Activated effector memory CD4-positive, alpha-beta T cell treated with Interleukin-2 at 50 U/mL for 16 hours (primary cell): Measurements from ENCODE around the gene DOC2B.
"Not testable (repeated sequence)": the region's sequence is repeated elsewhere in the genome, so short reads cannot be mapped to it uniquely, and the experiment has no call there.

ENCODE experiments used
- DNase-seq: peaks from one replicate; pipeline ENCODE4 v3.0.0-alpha.2; 2020

The DOC2B gene

DNA sequence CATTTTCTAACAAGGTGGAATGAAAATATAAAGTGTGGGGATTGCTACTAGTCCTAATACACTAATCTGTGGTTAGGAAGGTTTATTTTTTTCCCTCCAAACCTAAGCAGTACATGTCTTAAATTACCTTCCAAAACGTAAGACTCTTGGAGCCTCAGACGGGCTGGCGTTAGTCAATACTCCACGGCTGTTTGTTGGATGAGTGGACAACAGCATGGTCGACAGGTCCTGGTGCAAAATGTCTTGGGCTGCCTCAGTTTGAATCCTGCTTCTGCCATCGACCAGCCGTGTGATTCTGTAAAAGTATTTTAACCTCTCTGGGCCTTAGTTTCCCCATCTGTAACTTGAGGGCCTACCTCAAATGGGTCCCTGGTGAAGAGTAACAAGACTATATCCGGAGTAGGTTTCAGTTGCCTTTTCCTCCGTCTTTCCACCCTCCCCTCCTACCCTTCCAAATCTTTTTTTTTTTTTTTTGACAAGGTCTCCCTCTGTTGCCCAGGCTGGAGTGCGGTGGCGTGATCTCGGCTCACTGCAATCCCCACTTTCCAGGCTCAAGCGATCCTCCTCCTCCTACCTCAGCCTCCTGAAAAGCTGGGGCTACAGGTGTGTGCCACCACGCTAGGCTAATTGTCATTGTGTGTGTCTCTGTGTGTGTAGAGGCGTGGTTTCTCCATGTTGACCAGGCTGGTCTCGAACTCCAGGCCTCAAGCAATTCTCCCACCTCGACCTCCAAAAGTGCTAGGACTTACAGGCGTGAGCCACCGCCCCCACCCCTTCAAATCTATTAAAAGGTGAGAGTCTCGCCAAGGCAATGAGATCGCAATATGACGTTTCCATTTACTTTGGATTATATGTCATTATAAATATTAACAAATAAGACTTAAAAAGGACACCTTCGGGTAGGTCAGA is 38.3 kb downstream of the DOC2B start:
- DNase-seq: no peak

DNA sequence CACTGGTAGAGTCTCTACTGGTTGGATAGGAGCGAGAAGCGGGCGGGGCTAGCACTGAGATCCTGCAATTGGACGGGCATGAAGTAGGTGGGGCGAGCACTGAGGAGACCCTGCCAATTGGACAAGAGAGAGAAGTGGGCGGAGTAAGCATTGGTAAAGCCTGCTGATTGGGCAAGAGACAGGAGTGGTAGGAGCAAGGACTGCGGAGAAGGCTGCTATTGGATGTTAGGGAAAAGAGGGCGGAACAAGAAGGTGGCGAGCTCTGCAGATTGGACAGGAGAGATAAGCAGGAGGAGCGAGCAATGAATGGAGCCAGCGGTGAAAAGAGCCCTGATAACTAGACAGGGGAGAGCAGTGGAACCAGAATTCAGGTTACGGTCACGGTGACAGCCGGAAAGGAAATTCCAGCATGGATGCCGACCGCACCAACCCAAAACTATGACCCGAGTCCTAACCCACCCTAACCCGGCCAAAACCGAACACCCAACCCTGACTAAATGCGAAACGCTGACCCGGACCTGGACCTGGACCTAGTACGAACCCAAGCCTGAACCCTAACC is 39.3 kb downstream of the DOC2B start:
- DNase-seq: no peak

DNA sequence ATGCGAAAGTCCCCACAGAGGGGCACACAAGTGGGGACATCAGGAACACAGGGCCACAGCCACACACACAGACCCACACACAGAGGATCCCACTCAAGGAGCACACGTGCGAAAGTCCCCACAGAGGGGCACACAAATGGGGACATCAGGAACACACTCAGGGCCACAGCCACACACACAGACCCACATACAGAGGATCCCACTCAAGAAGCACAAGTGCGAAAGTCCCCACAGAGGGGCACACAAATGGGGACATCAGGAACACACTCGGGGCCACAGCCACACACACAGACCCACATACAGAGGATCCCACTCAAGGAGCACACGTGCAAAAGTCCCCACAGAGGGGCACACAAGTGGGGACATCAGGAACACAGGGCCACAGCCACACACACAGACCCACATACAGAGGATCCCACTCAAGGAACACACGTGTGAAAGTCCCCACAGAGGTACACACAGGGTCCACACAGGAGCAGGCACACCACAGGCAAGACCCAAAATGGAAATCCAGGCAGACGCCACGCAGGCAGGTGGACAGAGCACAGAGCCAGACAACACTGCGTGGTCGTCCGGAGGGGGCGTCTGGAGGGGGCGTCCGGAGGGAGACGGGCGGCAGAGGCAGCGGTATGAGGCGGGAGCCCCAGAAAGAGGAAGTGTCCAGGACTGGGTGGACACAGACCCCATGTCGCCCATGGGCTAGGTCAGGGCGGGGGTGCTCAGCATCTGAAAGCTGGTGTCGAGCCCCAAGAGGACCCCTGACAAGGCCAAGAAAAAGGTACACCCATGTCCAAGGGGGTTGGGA is 41.8 kb downstream of the DOC2B start:
- DNase-seq: not testable (repeated sequence)

DNA sequence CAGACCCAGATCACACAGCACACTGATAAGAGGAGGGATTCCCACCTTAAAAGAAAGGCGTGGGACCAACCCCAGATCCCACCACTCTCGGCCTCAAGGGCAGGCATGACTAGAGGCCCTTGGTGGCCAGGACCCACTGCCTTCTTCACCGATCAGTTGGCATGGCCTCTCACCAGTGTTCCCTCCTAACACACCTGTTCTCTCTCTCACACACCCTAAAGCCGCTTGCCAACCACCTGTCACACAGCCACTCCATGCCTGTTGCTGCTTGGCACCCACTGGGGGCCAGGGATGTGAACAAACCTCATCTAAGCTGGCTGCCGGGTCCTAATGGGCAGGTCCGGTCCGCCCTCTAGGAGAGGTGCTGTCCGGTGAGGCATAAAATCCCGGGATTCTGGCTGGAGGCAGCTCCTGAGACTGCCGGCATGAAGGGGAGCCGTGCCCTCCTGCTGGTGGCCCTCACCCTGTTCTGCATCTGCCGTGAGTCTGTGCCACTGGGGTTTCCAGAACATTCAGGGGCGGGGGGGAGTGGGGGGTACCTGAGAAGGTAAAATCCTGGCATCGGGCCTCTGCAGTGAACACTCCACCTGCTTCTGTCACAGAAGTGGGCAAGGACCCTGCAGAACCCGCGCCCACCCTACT is 44.2 kb downstream of the DOC2B start, which contains the start of gene SCGB1C2:
Gene SCGB1C2, plus strand, starts transcription at position 404 of the 642 bp plus-strand sequence. Its CDS starts 22 bp downstream, at position 426.
- not testable (repeated sequence) for DNase-seq

DNA sequence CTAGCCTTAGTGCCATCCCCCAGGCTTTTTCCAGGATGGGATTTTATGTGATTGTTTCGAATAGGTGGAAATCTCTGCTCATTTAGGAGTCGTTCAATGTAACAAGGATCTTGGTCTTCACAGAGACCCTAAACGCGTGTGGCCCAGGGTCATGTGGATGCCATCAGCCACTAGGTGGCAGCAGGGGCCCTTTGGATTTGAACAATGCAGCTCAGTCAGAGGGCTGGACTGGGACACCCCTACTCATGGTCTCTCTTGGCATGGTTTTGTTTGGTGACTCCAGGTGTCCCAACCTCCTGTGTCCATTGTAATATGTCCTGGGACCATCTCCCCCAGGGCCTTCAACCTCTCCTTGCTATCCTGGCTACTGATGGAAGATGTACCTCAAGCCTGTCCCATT is 44.9 kb downstream of the DOC2B start:
- DNase-seq: peak; percentile 67

DNA sequence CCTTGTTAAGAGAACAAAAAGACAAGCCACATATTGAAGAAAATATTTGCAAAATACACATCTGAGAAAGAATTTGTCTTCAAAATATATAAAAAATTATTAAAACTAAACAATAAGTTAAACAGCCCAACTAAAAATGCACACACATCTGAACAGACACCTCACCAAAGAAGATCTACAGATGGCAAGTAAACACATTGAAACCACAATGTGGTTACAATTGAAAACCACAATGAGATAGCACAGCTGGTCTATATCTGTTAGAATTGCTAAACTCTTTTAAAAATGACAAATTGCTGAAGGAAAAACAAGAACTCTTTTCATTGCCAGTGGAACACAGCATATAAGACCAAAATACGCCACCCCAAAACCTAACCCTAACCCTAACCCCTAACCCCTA is 45.6 kb downstream of the DOC2B start:
- not testable (repeated sequence) for DNase-seq

DNA sequence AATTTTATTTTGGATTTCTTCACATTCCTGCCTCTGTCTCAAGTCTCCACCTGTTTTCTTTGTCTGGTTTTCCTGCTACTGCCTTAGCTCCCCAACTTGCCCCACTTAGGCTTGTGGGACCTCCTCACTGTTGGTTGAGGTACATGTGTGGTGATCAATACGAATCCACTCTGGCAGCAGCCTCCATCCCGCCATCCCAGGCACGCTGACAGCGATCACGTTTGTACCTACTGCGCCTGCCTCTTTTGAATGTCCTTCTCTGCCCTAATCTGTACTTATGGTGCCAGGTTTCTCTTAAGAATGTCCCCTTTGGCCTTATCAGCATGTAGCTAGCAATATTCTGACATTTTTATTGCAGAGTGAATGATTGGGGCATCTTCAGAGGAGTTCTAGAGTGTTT is 46.4 kb downstream of the DOC2B start:
- not testable (repeated sequence) for DNase-seq

- DNase-seq: not testable (repeated sequence)
Observed at GRCh38 chr17:134332-134785, 47.1 kb downstream of the DOC2B start.

DNA sequence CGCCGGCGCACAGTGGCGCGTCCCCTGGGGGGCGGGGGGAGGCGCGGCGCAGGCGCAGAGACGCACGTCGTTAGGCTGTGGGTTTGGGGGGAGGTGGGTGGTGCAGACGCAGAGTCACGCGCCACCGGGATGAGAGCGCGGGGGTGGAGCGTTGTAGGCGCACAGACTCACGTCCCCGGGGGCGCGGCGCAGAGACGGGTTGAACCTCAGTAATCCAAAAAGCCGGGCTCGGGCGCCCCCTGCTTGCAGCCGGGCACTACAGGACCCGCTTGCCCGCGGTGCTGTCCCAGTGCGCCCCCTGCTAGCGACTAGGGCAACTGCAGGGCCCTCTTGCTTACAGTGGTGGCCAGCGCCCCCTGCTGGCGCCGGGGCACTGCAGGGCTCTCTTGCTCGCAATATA is 47.5 kb downstream of the DOC2B start:
- DNase-seq: not testable (repeated sequence)

GRCh38 chr17:118339-118917 is 63.0 kb downstream of the DOC2B start:
- DNase-seq: peak; percentile 54

GRCh38 chr17:113111-113510 is 68.3 kb downstream of the DOC2B start:
- not testable (repeated sequence) for DNase-seq
